Loucy (cell line): ENCODE results near the gene SLC12A2.

Source experiments
- H2AFZ ChIP-seq: fragments of 200-600 bp; sonication (generic); 2 replicates; pipeline ENCODE4 v1.6.0; 2016; ENCODE audit warnings: antibody characterized with exemption, mild to moderate bottlenecking, low read length, moderate library complexity
- H3F3A ChIP-seq: fragments of 200-600 bp; 2 replicates; pipeline ENCODE4 v1.6.0; 2016; ENCODE audit warnings: antibody characterized with exemption, low read depth, mild to moderate bottlenecking
- H3K27me3 ChIP-seq: fragments of 200-600 bp; sonication (generic); 2 replicates; pipeline ENCODE4 v1.6.1; 2014; ENCODE audit warnings: low read length, mild to moderate bottlenecking; ENCODE audit not compliant: insufficient read depth, poor library complexity, severe bottlenecking
- H3K36me3 ChIP-seq: fragments of 200-600 bp; sonication (generic); 2 replicates; pipeline ENCODE4 v1.6.1; 2016; ENCODE audit warnings: low read length; ENCODE audit not compliant: insufficient read depth
- H3K4me1 ChIP-seq: fragments of 200-600 bp; sonication (generic); 2 replicates; pipeline ENCODE4 v1.5.1; 2014; ENCODE audit warnings: low read length, mild to moderate bottlenecking; ENCODE audit not compliant: insufficient read depth, poor library complexity, severe bottlenecking
- H3K4me2 ChIP-seq: fragments of 200-600 bp; sonication (generic); 2 replicates; pipeline ENCODE4 v1.6.0; 2014; ENCODE audit warnings: antibody characterized with exemption, low read length, low read depth, mild to moderate bottlenecking; ENCODE audit not compliant: poor library complexity, severe bottlenecking
- H3K4me3 ChIP-seq: fragments of 200-600 bp; sonication (generic); 2 replicates; pipeline ENCODE4 v1.5.1; 2014; ENCODE audit warnings: low read length, mild to moderate bottlenecking, mixed read lengths; ENCODE audit not compliant: poor library complexity, severe bottlenecking
- H3K79me2 ChIP-seq: fragments of 200-600 bp; sonication (generic); 2 replicates; pipeline ENCODE4 v1.6.1; 2014; ENCODE audit warnings: low read length; ENCODE audit not compliant: insufficient read depth
- H3K9ac ChIP-seq: fragments of 200-600 bp; sonication (generic); 2 replicates; pipeline ENCODE4 v1.6.0; 2014; ENCODE audit warnings: mild to moderate bottlenecking, low read depth, low read length, moderate library complexity; ENCODE audit not compliant: poor library complexity, severe bottlenecking
- H3K9me2 ChIP-seq: fragments of 200-600 bp; sonication (generic); replicated peaks from 2 replicates; pipeline ENCODE4 v1.6.1; 2016; ENCODE audit warnings: low read depth, low read length, mixed read lengths
- H3K9me3 ChIP-seq: fragments of 200-600 bp; sonication (generic); 2 replicates; pipeline ENCODE4 v1.6.1; 2014; ENCODE audit warnings: mild to moderate bottlenecking, antibody characterized with exemption, low read length, low read depth; ENCODE audit not compliant: insufficient read depth
- H4K20me1 ChIP-seq: fragments of 200-600 bp; sonication (generic); 2 replicates; pipeline ENCODE4 v1.6.0; 2014; ENCODE audit warnings: antibody characterized with exemption, low read length, mild to moderate bottlenecking; ENCODE audit not compliant: insufficient read depth, poor library complexity, severe bottlenecking
- EZH2phosphoT487 ChIP-seq: fragments of 200-600 bp; IDR thresholded peaks from 2 replicates; pipeline ENCODE4 v1.6.1; 2018; ENCODE audit warnings: antibody characterized with exemption, mild to moderate bottlenecking, moderate library complexity, borderline replicate concordance
- TF ChIP-seq, protein P1 (sequence below): fragments of 200-600 bp; sonication (generic); conservative IDR thresholded peaks from 2 replicates; pipeline ENCODE4 v1.5.1; 2014; ENCODE audit warnings: mild to moderate bottlenecking, antibody characterized with exemption, low read length

The SLC12A2 gene

DNA sequence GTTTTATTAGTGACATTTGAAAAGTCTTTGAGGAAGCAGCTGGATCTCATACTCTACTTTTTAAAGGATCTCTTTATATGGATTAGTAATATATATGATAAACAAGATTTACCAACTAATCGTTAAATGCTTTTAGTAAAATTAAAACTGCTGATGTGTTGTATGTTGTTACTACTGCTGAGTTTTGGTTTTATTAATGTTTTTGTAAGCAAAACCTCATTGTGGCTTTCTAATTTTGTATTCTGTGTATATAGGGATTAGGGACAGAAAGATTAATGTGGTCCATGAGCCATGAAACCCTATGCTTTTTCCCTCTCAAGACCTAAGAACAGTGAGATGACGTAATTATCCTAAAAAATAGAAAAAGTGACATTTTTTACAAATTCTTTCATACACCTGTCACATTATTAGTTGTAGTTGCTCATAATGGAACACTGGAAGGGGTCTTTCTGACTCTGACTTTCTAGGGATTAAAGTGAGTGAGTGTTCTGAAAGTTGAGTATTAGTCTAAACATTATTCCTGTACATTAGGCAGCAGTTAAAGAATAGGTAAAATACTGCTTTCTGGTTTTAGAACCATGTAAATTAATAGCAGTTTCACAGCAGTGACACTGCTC lies 85.9 kb downstream of the SLC12A2 start:
- H3F3A ChIP-seq, result no peaks in the 10 kb centered on the region
- no peak overlapping the region for H3K4me3 ChIP-seq
- H3K36me3 ChIP-seq, result no peaks in the 10 kb centered on the region
- no peak overlapping the region for H3K9ac ChIP-seq
- H3K27me3 ChIP-seq, result no peaks in the 10 kb centered on the region
- no peaks in the 10 kb centered on the region for H3K9me3 ChIP-seq
- no peaks in the 10 kb centered on the region for H3K4me1 ChIP-seq
- TF ChIP-seq EZH2phosphoT487, result no peak
- TF ChIP-seq, protein P1, sequence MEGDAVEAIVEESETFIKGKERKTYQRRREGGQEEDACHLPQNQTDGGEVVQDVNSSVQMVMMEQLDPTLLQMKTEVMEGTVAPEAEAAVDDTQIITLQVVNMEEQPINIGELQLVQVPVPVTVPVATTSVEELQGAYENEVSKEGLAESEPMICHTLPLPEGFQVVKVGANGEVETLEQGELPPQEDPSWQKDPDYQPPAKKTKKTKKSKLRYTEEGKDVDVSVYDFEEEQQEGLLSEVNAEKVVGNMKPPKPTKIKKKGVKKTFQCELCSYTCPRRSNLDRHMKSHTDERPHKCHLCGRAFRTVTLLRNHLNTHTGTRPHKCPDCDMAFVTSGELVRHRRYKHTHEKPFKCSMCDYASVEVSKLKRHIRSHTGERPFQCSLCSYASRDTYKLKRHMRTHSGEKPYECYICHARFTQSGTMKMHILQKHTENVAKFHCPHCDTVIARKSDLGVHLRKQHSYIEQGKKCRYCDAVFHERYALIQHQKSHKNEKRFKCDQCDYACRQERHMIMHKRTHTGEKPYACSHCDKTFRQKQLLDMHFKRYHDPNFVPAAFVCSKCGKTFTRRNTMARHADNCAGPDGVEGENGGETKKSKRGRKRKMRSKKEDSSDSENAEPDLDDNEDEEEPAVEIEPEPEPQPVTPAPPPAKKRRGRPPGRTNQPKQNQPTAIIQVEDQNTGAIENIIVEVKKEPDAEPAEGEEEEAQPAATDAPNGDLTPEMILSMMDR, result no peak
- H3K9me2 ChIP-seq, result no peaks in the 10 kb centered on the region
- no peak overlapping the region for H3K4me2 ChIP-seq
- no peaks in the 10 kb centered on the region for H3K79me2 ChIP-seq
- H4K20me1 ChIP-seq, result no peaks in the 10 kb centered on the region
- no peak overlapping the region for H2AFZ ChIP-seq

DNA sequence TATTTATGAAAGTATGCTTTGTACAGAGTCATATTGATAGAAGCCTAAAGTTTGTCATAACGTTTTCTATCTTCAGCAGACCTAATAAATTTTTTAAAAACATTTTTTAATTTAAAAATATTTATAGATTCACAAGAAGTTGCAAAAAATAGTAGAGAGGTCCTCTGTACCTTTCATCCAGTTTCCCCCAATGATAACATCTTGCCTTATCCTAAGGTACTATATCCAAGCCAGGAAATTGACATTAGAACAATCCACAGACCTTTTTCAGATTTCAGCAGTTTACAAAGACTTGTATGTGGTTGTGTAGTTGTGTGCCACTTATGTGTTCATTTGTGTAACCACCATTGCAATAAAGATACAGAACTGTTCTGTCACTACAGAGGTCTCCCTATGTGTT lies 88.5 kb downstream of the SLC12A2 start:
- no peaks in the 10 kb centered on the region for H3K9me3 ChIP-seq
- no peak for TF ChIP-seq EZH2phosphoT487
- TF ChIP-seq, protein P1, result no peak
- no peak overlapping the region for H3K4me3 ChIP-seq
- no peaks in the 10 kb centered on the region for H3K27me3 ChIP-seq
- no peaks in the 10 kb centered on the region for H3K36me3 ChIP-seq
- H4K20me1 ChIP-seq, result no peaks in the 10 kb centered on the region
- no peaks in the 10 kb centered on the region for H3K9me2 ChIP-seq
- no peaks in the 10 kb centered on the region for H3K79me2 ChIP-seq
- H3K4me2 ChIP-seq, result no peak overlapping the region
- no peak overlapping the region for H2AFZ ChIP-seq
- no peaks in the 10 kb centered on the region for H3F3A ChIP-seq
- H3K9ac ChIP-seq, result no peak overlapping the region
- no peaks in the 10 kb centered on the region for H3K4me1 ChIP-seq

DNA sequence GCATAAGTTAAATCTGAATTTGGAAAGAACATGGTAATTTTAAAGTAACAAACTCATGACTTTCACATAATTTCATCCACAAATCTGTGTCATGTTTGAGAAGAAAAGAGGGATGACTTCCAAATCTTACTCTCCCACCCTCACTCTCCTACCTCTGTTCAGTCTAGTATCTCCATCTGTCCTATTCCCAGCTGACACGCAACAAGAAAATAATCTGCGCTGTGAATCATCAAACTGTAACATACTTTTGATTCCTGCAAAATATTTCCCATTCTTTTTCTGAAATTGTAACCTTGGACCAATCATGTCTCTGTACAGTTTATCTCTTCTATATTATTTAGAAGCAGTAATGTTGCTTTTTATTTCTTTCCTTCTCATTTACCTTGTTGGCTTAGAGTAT lies 91.4 kb downstream of the SLC12A2 start:
- no peaks in the 10 kb centered on the region for H3K9me2 ChIP-seq
- no peaks in the 10 kb centered on the region for H3K9me3 ChIP-seq
- H2AFZ ChIP-seq, result no peak overlapping the region
- no peaks in the 10 kb centered on the region for H3K4me1 ChIP-seq
- no peak overlapping the region for H3K4me2 ChIP-seq
- H3F3A ChIP-seq, result no peaks in the 10 kb centered on the region
- no peak overlapping the region for H3K9ac ChIP-seq
- no peaks in the 10 kb centered on the region for H3K79me2 ChIP-seq
- no peaks in the 10 kb centered on the region; the same call in 1 of the 2 replicates for H3K36me3 ChIP-seq
- no peaks in the 10 kb centered on the region for H3K27me3 ChIP-seq
- H3K4me3 ChIP-seq, result no peak overlapping the region
- no peaks in the 10 kb centered on the region for H4K20me1 ChIP-seq
- TF ChIP-seq EZH2phosphoT487, result no peak
- TF ChIP-seq, protein P1, result no peak
